ENCODE results near the gene EGFR.

DNA sequence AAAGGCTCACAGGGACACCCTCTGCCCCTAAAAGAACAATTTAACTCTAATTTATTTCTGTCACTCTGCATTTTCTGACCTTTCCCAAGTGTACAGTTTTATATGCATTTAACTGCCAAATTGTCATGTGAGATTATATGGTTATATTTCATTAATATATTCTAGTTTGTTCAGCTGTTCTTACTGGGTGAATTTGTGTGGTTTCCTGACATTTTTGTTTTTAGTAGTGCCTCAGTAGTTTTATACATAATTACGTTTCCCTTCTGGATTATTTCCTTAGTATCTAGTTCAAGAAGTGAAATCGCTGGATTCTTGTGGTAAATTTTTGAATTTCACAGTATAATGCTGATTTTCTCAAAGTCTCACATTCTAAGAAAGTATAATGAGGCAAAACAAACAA lies 41.3 kb downstream of the EGFR start:
- no peak for TF ChIP-seq CTCF (conservative IDR thresholded peaks at IDR 0.05)
- no peak for TF ChIP-seq ZFX (IDR thresholded peaks at IDR 0.05)

Data from C4-2B (cell line).